ENCODE results near the gene HBE1. TPM values are rescaled to one million over a fixed set of nuclear protein-coding genes. Genes with fewer than 3 reads are reported as not detected.
A peak's percentile ranks its signal among the peaks of the same experiment; 100 is the strongest.

Gene HBE1
- total RNA-seq, 1 donor from 2014 or later, result 0.34 TPM

- Mint-ChIP-seq H3K9me3 (peaks cover 4% of the 10 kb centered on the region), H3K27ac (no peak overlapping the region), H3K36me3 (no peaks in the 10 kb centered on the region), H3K27me3 (ENCODE audit: low read depth) (peaks cover 2% of the 10 kb centered on the region), H3K4me1 (no peaks in the 10 kb centered on the region), H3K4me3 (no peak overlapping the region)
- TF ChIP-seq CTCF (IDR thresholded peaks at IDR 0.05; ENCODE audit: unreplicated experiment), result no peak
- no peak for DNase-seq (ENCODE audit: low spot score in 2 of 2, unreplicated experiment in 2 of 2)
These were observed 23.3 kb upstream of the HBE1 start for GRCh38 chr11:5293028-5293427.

GRCh38 chr11:5291207-5291838 lies 21.6 kb upstream of the HBE1 start:
- peaks cover 4% of the 10 kb centered on the region for H3K9me3 Mint-ChIP-seq
- no peak overlapping the region for H3K4me3 Mint-ChIP-seq
- no peak for DNase-seq (ENCODE audit: low spot score in 2 of 2, unreplicated experiment in 2 of 2)
- H3K27ac Mint-ChIP-seq, result no peak overlapping the region
- no peaks in the 10 kb centered on the region for H3K27me3 Mint-ChIP-seq (ENCODE audit: low read depth)
- H3K4me1 Mint-ChIP-seq, result no peaks in the 10 kb centered on the region
- no peaks in the 10 kb centered on the region for H3K36me3 Mint-ChIP-seq
- TF ChIP-seq CTCF (IDR thresholded peaks at IDR 0.05; ENCODE audit: unreplicated experiment), result peak; percentile 39

- no peak for TF ChIP-seq CTCF (IDR thresholded peaks at IDR 0.05; ENCODE audit: unreplicated experiment)
These were observed 20.4 kb upstream of the HBE1 start for GRCh38 chr11:5290106-5290505.

GRCh38 chr11:5289696-5290095 lies 20.0 kb upstream of the HBE1 start:
- no peak for TF ChIP-seq CTCF (IDR thresholded peaks at IDR 0.05; ENCODE audit: unreplicated experiment)
- no peak for DNase-seq (ENCODE audit: low spot score in 2 of 2, unreplicated experiment in 2 of 2)
- no peak overlapping the region for H3K4me3 Mint-ChIP-seq
- H3K27me3 Mint-ChIP-seq (ENCODE audit: low read depth), result no peaks in the 10 kb centered on the region
- no peaks in the 10 kb centered on the region for H3K36me3 Mint-ChIP-seq
- no peak overlapping the region for H3K27ac Mint-ChIP-seq
- peaks cover 4% of the 10 kb centered on the region for H3K9me3 Mint-ChIP-seq
- H3K4me1 Mint-ChIP-seq, result no peaks in the 10 kb centered on the region

More at GRCh38 chr11:5290106-5290505, 20.4 kb upstream of the HBE1 start:
- Mint-ChIP-seq H3K36me3 (no peaks in the 10 kb centered on the region), H3K27ac (no peak overlapping the region), H3K4me3 (no peak overlapping the region), H3K9me3 (peaks cover 4% of the 10 kb centered on the region), H3K27me3 (ENCODE audit: low read depth) (no peaks in the 10 kb centered on the region), H3K4me1 (no peaks in the 10 kb centered on the region)
- DNase-seq (ENCODE audit: low spot score in 2 of 2, unreplicated experiment in 2 of 2), result no peak

- Mint-ChIP-seq H3K4me1 (no peaks in the 10 kb centered on the region), H3K36me3 (no peaks in the 10 kb centered on the region), H3K4me3 (no peak overlapping the region), H3K27me3 (ENCODE audit: low read depth) (no peaks in the 10 kb centered on the region), H3K27ac (no peak overlapping the region), H3K9me3 (peaks cover 4% of the 10 kb centered on the region)
- no peak for TF ChIP-seq CTCF (IDR thresholded peaks at IDR 0.05; ENCODE audit: unreplicated experiment)
- DNase-seq (ENCODE audit: low spot score in 2 of 2, unreplicated experiment in 2 of 2), result no peak
These were observed 19.3 kb upstream of the HBE1 start for GRCh38 chr11:5288906-5289550.

Data from mesothelial cell of epicardium (in vitro differentiated cells).